GM21360 (cell line): Measurements from ENCODE around the gene CALHM5.
"Not testable (repeated sequence)": the region's sequence is repeated elsewhere in the genome, so short reads cannot be mapped to it uniquely, and the experiment has no call there.

Experiments used
- ATAC-seq: cut with Tn5 transposase; IDR thresholded peaks from one replicate; pipeline ENCODE4 v1.9.1; 2021; ENCODE audit warnings: mild to moderate bottlenecking, moderate library complexity; ENCODE audit not compliant: unreplicated experiment

The CALHM5 gene, protein sequence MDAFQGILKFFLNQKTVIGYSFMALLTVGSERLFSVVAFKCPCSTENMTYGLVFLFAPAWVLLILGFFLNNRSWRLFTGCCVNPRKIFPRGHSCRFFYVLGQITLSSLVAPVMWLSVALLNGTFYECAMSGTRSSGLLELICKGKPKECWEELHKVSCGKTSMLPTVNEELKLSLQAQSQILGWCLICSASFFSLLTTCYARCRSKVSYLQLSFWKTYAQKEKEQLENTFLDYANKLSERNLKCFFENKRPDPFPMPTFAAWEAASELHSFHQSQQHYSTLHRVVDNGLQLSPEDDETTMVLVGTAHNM

DNA sequence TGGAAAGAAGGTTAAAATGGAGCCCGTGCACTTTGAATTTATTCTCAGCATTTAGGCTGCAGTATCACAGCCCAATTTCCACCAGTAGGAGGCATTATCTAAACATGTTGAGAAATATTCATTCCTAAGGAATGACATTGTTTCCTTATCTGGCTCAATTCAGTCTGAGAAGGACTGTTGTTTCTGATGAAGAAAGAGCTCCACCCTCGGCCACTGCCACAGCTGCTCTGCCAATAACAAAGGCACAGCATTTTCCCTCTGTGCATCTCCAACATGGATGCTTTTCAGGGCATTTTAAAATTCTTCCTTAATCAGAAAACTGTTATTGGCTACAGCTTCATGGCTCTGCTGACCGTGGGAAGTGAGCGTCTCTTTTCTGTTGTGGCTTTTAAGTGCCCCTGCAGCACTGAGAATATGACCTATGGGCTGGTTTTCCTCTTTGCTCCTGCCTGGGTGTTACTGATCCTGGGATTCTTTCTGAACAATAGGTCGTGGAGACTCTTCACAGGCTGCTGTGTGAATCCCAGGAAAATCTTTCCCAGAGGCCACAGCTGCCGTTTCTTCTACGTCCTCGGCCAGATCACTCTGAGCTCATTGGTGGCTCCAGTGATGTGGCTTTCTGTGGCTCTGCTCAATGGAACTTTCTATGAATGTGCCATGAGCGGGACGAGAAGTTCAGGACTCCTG is at the start of gene CALHM5:
CALHM5 (plus strand) TSS at position 216 of the 687 bp plus-strand sequence; CDS start at position 274, 58 bp downstream.
- no peak for ATAC-seq

- ATAC-seq, result peak; percentile 87
Measured at GRCh38 chr6:116461932-116462885, 49.2 kb upstream of the CALHM5 start.

DNA sequence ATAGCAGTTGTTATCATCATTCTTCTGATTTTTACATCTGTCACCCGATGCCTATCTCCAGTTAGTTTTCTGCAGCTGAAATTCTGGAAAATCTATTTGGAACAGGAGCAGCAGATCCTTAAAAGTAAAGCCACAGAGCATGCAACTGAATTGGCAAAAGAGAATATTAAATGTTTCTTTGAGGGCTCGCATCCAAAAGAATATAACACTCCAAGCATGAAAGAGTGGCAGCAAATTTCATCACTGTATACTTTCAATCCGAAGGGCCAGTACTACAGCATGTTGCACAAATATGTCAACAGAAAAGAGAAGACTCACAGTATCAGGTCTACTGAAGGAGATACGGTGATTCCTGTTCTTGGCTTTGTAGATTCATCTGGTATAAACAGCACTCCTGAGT is 48.1 kb upstream of the CALHM5 start:
- no peak for ATAC-seq

DNA sequence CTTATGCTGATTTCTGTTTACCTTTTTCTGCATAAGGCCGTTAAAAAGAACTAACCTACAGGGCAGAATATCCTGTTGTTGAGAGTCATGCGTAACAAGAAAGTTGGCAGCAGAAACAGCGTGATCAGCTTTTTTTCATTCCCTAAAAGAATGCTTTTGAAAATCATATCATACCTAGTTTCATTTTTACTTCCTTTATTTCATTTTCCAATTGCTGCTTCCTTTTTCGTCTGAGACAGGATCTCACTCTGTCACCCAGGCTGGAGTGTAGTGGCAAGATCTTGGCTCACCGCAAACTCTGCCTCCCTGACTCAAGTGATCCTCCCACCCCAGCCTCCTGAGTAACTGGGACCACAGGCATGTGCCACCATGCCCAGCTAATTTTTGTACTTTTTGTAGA is 46.2 kb upstream of the CALHM5 start:
- ATAC-seq, result no peak

DNA sequence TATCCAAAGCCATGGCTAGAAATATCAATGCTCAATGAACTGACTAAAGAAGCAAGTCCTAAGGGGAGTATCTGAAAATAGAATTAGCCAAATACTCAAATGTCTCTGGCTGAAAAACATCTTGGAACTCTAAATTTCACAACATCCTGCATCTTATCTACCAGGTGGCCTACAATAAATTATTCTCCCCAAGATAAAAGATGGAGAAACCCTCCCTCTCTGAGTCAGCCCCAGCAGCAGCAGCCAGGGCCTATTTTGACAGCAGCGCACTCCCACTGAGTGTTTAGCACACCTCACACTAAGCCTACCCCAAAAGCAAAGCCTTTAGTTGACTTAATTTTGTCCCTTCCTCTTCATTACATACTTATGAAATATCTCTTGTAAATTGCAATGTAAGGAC is 44.3 kb upstream of the CALHM5 start:
- ATAC-seq, result no peak

- no peak for ATAC-seq
Measured at GRCh38 chr6:116467514-116467913, 43.9 kb upstream of the CALHM5 start.

DNA sequence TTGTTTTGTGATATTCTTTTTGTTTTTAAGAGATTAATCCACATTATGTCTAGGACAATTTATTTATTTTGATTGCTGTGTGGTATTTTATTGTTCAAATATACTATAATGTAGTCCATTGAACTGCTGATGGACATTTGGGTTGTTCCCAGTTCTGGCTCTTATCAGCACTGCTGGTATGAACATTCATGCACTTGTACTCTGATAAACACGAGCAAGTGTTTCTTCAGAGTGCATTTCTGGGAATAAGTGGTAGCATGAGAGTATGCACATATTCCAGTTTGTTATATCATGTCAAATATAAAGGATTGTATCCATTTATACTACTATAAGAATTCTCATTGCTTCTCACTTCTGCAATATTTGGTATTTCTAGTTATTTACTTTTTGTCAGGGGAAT is 43.1 kb upstream of the CALHM5 start:
- ATAC-seq, result no peak

DNA sequence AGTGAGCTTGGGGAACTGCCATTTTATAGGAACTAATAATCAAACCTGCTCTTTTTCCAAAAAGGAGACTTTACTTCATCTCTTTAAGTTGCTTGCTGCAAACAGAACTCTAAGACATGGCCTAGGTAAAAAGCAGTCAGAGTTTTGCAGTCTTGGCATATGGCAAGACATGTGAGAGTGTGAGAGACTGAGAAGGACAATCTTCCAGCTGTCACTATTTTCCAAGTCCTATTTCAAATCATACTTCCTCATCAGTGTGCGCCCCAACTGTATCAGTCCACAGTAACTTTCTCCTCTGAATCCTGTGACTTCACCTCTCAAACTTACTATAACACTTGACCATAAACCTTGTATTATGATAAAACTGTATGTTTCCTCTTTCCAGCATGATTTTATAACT is 39.9 kb upstream of the CALHM5 start:
- no peak for ATAC-seq

GRCh38 chr6:116472706-116473105 is 38.7 kb upstream of the CALHM5 start:
- ATAC-seq, result no peak

DNA sequence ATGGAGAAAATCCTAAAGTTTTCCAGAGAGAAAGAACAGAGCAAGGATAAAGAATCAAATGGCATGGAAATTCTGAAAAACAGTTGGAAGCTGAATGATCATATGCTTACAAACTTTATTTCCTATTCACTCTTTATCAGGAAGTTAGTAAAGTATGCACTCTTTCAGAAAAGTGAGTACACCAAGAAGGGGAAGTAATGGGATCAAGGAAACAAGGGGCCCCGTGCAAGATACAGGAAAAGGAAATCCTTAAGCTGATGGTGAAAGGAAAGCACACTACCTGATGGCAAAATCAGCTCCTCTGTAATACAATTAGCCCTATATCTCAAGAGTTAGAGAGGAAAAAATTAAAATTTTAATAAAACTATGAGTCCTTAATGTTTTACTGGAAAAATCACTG is 36.3 kb upstream of the CALHM5 start:
- ATAC-seq, result no peak

DNA sequence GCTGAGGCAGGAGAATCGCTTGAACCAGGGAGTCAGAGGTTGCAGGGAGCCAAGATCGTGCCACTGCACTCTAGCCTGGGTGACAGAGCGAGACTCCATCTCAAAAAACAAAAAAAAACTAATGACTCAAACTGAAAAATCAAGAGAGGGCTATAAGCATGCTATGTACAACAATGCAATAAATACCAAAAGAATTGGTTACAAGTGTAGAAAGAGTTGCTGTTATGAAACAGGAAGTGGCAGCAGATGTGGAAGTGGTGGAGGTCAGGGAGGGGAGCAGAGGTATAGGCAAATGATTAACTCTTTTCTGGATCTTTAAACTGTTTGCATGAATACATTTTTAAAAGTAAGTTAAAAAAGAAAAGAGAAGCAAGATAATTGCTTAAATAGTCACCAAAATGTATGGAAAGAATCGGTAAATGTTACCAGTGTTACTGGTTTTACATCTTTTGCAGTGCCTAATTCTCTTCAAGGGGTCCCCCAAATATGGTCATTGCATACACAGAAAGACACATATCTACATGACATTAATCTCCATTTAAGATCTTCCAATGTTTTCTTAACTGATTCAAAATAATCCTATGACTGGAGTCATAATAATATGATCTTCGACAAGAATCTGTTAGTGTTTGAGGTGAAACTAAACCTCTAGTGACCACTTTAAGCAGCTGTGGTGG is 35.3 kb upstream of the CALHM5 start:
- peak; percentile 100 for ATAC-seq

- ATAC-seq, result no peak
Measured at GRCh38 chr6:116482780-116483179, 28.7 kb upstream of the CALHM5 start.

- no peak for ATAC-seq
Measured at GRCh38 chr6:116483616-116484015, 27.8 kb upstream of the CALHM5 start.

- no peak for ATAC-seq
Measured at GRCh38 chr6:116485559-116486184, 25.8 kb upstream of the CALHM5 start.

GRCh38 chr6:116491610-116492330 is 19.7 kb upstream of the CALHM5 start:
- ATAC-seq, result no peak

GRCh38 chr6:116492331-116493067 is 18.9 kb upstream of the CALHM5 start:
- ATAC-seq, result no peak

GRCh38 chr6:116495161-116495560 is 16.3 kb upstream of the CALHM5 start:
- not testable (repeated sequence) for ATAC-seq

GRCh38 chr6:116497113-116497676 is 14.2 kb upstream of the CALHM5 start:
- ATAC-seq, result no peak

DNA sequence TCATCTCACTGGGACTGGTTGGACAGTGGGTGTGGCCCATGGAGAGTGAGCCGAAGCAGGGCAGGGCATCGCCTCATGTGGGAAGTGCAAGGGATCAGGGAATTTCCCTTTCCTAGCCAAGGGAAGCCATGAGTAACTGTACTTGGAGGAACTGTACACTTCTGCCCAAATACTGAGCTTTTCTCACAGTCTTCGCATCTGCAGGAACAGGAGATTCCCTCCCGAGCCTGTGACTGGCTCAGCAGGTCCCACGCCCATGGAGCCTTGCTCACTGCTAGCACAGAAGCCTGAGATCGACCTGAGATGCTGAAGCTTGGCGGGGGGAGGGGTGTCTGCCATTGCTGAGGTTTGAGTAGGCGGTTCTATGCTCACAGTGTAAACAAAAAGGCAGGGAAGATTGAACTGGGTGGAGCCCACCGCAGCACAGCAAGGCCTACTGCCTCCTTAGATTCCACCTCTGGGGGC is 10.4 kb upstream of the CALHM5 start:
- ATAC-seq, result no peak
